GM23338 (cell line): ENCODE data around the gene FRMD4A.

ENCODE experiments used
- CREB1 ChIP-seq: fragments of 250-450 bp; sonication (Bioruptor Pico); IDR thresholded peaks from 2 replicates; pipeline ENCODE4 v1.5.0; 2020; ENCODE audit warnings: low read depth, mild to moderate bottlenecking, moderate library complexity
- EZH2 ChIP-seq: fragments of 200-600 bp; sonication (generic); IDR thresholded peaks from one replicate; pipeline ENCODE4 v1.8.0; 2017; ENCODE audit warnings: antibody characterized with exemption, mild to moderate bottlenecking, low read depth; ENCODE audit not compliant: unreplicated experiment
- EZH2phosphoT487 ChIP-seq: fragments of 200-600 bp; sonication (generic); IDR thresholded peaks from one replicate; pipeline ENCODE4 v1.8.1; 2018; ENCODE audit warnings: antibody characterized with exemption; ENCODE audit not compliant: unreplicated experiment
- JUNB ChIP-seq: IDR thresholded peaks from one replicate; pipeline ENCODE4 v1.6.1; 2016; ENCODE audit warnings: antibody characterized with exemption; ENCODE audit not compliant: unreplicated experiment
- NANOG ChIP-seq: IDR thresholded peaks from 2 replicates; pipeline ENCODE4 v1.6.1; 2016; ENCODE audit warnings: antibody characterized with exemption, borderline replicate concordance
- POLR2AphosphoS5 ChIP-seq: IDR thresholded peaks from 2 replicates; pipeline ENCODE4 v1.6.1; 2016; ENCODE audit warnings: antibody characterized with exemption, low read depth
- STAT1 ChIP-seq: IDR thresholded peaks from one replicate; pipeline ENCODE4 v1.6.1; 2016; ENCODE audit warnings: antibody characterized with exemption; ENCODE audit not compliant: unreplicated experiment
- ZNF114 ChIP-seq: fragments of 250-450 bp; sonication (Bioruptor Pico); IDR thresholded peaks from 2 replicates; pipeline ENCODE4 v1.5.0; 2020; ENCODE audit warnings: mild to moderate bottlenecking, moderate library complexity
- ZNF331 ChIP-seq: fragments of 250-450 bp; sonication (Bioruptor Pico); IDR thresholded peaks from 2 replicates; pipeline ENCODE4 v1.5.0; 2020; ENCODE audit warnings: low read depth, mild to moderate bottlenecking, moderate library complexity
- TF ChIP-seq, protein P1 (sequence below), 2 experiments: fragments of 200-600 bp in 1 of 2; sonication (generic) in 1 of 2; conservative IDR thresholded peaks; 2 replicates each; pipeline versions ENCODE4 v1.5.1 to v1.6.1; 2016 to 2017; ENCODE audit warnings: antibody characterized with exemption in 2 of 2, low read depth in 2 of 2, mild to moderate bottlenecking in 2 of 2, moderate library complexity in 1 of 2
- TF ChIP-seq, protein P2 (sequence below): IDR thresholded peaks from 2 replicates; pipeline ENCODE4 v1.6.1; 2016; ENCODE audit warnings: antibody characterized with exemption
- TF ChIP-seq, protein P3 (sequence below): IDR thresholded peaks from one replicate; pipeline ENCODE4 v1.6.1; 2018; ENCODE audit warnings: antibody characterized with exemption; ENCODE audit not compliant: unreplicated experiment
- TF ChIP-seq, protein P4 (sequence below): fragments of 250-450 bp; sonication (Bioruptor Pico); IDR thresholded peaks from 2 replicates; pipeline ENCODE4 v1.5.0; 2020; ENCODE audit warnings: mild to moderate bottlenecking, moderate library complexity

DNA sequence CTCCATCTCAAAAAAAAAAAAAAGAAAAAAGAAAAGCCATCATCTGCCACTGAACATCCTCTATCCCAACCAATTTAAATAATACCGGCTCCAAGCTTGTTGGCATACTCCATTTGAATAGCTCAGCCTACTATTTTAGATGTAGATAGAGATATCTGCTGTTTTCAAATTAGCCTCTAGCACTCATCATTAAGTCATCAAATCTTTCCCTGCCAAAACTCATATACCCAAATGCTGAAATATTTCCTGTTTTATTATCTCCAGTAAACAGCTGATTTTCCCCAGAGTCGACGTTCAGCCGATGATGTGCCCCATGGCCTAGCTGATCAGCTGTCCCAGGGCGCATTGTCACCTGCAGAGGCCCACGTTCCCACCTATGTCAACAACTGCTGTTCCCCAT, 34.5 kb upstream of the FRMD4A start:
- TF ChIP-seq, protein P1, sequence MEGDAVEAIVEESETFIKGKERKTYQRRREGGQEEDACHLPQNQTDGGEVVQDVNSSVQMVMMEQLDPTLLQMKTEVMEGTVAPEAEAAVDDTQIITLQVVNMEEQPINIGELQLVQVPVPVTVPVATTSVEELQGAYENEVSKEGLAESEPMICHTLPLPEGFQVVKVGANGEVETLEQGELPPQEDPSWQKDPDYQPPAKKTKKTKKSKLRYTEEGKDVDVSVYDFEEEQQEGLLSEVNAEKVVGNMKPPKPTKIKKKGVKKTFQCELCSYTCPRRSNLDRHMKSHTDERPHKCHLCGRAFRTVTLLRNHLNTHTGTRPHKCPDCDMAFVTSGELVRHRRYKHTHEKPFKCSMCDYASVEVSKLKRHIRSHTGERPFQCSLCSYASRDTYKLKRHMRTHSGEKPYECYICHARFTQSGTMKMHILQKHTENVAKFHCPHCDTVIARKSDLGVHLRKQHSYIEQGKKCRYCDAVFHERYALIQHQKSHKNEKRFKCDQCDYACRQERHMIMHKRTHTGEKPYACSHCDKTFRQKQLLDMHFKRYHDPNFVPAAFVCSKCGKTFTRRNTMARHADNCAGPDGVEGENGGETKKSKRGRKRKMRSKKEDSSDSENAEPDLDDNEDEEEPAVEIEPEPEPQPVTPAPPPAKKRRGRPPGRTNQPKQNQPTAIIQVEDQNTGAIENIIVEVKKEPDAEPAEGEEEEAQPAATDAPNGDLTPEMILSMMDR (conservative IDR thresholded peaks at IDR 0.05; ENCODE audit: low read depth in 2 of 2): no peak
- no peak for TF ChIP-seq POLR2AphosphoS5
- no peak for TF ChIP-seq JUNB
- TF ChIP-seq, protein P2, sequence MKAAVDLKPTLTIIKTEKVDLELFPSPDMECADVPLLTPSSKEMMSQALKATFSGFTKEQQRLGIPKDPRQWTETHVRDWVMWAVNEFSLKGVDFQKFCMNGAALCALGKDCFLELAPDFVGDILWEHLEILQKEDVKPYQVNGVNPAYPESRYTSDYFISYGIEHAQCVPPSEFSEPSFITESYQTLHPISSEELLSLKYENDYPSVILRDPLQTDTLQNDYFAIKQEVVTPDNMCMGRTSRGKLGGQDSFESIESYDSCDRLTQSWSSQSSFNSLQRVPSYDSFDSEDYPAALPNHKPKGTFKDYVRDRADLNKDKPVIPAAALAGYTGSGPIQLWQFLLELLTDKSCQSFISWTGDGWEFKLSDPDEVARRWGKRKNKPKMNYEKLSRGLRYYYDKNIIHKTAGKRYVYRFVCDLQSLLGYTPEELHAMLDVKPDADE: no peak
- TF ChIP-seq, protein P3, sequence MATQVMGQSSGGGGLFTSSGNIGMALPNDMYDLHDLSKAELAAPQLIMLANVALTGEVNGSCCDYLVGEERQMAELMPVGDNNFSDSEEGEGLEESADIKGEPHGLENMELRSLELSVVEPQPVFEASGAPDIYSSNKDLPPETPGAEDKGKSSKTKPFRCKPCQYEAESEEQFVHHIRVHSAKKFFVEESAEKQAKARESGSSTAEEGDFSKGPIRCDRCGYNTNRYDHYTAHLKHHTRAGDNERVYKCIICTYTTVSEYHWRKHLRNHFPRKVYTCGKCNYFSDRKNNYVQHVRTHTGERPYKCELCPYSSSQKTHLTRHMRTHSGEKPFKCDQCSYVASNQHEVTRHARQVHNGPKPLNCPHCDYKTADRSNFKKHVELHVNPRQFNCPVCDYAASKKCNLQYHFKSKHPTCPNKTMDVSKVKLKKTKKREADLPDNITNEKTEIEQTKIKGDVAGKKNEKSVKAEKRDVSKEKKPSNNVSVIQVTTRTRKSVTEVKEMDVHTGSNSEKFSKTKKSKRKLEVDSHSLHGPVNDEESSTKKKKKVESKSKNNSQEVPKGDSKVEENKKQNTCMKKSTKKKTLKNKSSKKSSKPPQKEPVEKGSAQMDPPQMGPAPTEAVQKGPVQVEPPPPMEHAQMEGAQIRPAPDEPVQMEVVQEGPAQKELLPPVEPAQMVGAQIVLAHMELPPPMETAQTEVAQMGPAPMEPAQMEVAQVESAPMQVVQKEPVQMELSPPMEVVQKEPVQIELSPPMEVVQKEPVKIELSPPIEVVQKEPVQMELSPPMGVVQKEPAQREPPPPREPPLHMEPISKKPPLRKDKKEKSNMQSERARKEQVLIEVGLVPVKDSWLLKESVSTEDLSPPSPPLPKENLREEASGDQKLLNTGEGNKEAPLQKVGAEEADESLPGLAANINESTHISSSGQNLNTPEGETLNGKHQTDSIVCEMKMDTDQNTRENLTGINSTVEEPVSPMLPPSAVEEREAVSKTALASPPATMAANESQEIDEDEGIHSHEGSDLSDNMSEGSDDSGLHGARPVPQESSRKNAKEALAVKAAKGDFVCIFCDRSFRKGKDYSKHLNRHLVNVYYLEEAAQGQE: no peak
- no peak for TF ChIP-seq EZH2
- TF ChIP-seq CREB1 (CRISPR knock-in tag): no peak
- no peak for TF ChIP-seq EZH2phosphoT487
- TF ChIP-seq ZNF331 (CRISPR knock-in tag): no peak
- TF ChIP-seq ZNF114: no peak
- TF ChIP-seq STAT1: no peak
- TF ChIP-seq NANOG: no peak
- TF ChIP-seq, protein P4, sequence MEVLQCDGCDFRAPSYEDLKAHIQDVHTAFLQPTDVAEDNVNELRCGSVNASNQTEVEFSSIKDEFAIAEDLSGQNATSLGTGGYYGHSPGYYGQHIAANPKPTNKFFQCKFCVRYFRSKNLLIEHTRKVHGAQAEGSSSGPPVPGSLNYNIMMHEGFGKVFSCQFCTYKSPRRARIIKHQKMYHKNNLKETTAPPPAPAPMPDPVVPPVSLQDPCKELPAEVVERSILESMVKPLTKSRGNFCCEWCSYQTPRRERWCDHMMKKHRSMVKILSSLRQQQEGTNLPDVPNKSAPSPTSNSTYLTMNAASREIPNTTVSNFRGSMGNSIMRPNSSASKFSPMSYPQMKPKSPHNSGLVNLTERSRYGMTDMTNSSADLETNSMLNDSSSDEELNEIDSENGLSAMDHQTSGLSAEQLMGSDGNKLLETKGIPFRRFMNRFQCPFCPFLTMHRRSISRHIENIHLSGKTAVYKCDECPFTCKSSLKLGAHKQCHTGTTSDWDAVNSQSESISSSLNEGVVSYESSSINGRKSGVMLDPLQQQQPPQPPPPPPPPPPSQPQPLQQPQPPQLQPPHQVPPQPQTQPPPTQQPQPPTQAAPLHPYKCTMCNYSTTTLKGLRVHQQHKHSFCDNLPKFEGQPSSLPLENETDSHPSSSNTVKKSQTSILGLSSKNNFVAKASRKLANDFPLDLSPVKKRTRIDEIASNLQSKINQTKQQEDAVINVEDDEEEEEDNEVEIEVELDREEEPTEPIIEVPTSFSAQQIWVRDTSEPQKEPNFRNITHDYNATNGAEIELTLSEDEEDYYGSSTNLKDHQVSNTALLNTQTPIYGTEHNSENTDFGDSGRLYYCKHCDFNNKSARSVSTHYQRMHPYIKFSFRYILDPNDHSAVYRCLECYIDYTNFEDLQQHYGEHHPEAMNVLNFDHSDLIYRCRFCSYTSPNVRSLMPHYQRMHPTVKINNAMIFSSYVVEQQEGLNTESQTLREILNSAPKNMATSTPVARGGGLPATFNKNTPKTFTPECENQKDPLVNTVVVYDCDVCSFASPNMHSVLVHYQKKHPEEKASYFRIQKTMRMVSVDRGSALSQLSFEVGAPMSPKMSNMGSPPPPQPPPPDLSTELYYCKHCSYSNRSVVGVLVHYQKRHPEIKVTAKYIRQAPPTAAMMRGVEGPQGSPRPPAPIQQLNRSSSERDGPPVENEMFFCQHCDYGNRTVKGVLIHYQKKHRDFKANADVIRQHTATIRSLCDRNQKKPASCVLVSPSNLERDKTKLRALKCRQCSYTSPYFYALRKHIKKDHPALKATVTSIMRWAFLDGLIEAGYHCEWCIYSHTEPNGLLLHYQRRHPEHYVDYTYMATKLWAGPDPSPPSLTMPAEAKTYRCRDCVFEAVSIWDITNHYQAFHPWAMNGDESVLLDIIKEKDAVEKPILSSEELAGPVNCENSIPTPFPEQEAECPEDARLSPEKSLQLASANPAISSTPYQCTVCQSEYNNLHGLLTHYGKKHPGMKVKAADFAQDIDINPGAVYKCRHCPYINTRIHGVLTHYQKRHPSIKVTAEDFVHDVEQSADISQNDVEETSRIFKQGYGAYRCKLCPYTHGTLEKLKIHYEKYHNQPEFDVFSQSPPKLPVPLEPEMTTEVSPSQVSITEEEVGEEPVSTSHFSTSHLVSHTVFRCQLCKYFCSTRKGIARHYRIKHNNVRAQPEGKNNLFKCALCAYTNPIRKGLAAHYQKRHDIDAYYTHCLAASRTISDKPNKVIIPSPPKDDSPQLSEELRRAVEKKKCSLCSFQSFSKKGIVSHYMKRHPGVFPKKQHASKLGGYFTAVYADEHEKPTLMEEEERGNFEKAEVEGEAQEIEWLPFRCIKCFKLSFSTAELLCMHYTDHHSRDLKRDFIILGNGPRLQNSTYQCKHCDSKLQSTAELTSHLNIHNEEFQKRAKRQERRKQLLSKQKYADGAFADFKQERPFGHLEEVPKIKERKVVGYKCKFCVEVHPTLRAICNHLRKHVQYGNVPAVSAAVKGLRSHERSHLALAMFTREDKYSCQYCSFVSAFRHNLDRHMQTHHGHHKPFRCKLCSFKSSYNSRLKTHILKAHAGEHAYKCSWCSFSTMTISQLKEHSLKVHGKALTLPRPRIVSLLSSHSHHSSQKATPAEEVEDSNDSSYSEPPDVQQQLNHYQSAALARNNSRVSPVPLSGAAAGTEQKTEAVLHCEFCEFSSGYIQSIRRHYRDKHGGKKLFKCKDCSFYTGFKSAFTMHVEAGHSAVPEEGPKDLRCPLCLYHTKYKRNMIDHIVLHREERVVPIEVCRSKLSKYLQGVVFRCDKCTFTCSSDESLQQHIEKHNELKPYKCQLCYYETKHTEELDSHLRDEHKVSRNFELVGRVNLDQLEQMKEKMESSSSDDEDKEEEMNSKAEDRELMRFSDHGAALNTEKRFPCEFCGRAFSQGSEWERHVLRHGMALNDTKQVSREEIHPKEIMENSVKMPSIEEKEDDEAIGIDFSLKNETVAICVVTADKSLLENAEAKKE (CRISPR knock-in tag): no peak
